TTC549 (cell line): ENCODE results near the gene FCGR3A.

Experiments used
- FAIRE-seq: peaks from 2 replicates; lab custom pipeline; 2012; peaks lifted over from hg19 to GRCh38; lab: Jason Lieb, UNC

The FCGR3A gene

DNA sequence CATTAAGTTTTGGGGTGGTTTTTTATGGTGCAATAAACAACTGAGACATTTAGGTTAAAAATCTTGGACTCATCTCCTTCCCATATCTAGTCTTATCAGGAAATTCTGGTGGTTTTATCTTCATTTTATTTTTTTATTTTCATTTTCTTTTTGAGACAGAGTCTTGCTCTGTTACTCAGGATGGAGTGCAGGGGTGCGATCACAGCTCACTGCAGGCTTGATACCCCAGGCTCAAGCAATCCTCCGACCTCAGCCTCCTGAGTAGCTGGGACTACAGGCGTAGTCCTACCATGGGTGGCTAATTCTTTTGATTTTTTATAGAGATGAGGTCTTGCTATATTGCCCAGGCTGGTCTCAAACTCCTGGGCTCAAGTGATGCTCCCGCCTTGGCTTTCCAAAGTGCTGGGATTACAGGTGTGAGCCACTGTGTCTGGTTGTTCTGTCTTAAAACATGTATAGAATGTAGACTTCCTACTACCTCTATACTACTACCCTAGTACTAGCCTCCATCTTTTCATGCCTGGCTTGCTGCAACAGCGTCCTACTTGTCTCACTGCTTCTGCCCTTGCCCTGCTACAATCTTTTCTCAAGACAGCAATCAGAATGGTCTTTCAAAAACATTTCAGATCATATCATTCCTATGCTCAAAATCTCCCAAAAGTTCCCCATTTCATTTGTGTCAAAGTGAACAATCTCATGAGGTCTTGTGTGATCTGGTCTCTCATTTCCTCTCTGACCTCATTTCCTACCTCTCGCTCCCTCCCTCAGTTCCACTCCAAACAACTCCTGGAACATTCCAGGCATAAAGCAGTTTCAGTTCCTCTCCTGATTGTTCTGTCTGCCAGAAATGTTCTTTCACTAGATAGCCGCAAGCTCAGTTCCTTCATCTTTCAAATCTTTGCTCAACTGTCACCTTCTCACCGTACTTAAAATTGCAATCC is 50.2 kb downstream of the FCGR3A start:
- no peak for FAIRE-seq

DNA sequence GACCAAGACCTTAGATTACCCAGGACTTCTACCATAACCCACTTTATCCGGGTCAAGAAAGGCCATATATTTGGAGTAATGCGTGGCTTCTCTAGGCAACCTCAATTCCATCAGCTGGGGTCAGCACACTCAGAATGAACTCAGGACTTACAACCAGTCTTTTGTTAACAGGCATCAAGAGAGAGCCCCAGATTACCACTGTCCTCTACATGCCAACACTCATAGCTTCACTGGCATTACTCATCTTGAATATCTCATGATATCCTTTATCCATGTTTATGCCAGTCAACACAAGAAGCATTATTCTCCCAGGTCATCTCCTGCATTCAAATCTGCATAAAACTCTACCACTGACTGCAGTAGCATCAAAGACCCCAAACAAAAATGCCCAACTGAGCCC is 51.0 kb downstream of the FCGR3A start:
- no peak for FAIRE-seq

DNA sequence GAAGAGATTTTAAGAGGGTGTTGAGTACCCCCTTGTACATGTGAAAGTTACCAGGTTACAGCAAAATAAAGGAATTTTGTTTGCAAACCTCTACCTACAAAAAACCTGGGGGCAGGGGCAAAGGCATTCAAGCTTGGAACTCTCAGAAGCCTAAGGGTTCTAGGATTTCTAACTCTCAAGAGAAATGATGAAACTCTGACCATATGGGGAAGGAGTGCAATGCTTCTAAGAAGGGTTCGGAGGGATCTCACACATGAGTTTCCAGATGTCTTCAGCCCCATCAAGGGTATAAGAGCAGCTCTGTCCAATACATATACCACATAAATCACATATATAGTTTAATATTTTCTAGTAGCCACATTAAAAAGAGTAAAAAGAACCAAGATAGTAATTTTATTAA is 51.7 kb downstream of the FCGR3A start:
- no peak for FAIRE-seq

DNA sequence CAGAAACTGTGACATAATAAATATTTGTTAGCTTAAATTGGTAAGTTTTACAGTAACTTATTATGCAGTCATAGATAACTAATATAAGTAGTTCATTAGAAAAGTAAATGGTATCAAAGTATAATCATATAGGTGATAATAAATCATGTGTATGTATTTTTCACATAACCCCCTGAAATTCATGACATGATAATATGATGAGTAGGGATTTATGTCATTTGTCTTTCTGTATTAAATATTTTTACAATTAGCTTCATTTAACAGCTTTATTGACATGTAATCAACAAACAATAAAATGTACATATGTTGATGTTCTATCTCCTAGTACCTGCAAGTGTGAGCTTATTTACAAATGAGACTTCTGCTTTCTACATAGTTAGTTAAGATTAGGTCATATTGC is 54.1 kb downstream of the FCGR3A start:
- FAIRE-seq, result peak; percentile 72

DNA sequence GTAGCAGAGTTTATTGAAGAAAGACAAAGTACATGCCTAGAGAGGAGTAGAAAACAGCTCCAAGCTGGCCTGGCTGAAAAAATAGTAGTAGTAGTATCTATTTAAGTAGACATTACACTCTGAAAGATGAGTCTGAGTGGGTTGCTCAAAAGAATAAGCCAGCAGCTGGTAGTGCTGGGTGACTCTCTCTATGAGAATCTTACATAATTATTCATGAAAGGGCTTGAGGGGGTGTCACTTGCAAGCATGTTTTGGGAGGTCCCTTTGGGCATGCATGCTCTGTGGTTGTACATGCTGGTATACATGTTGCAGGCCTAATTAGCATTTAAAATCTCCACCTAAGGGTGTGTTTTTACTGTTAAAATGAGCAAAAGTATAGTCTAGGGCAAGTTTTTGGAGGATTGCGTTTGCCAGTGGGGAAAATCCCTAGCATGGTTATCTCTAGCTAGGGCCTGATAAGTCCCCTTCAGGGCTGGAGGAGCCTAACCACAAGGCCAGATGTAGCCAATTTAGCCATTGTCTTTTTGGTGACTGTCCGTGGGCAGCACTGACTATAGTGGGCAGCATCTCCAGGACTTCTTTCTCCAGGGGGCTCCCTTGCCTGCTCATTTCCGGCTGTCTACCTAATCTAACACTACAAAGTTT is 55.4 kb downstream of the FCGR3A start:
- FAIRE-seq, result no peak

DNA sequence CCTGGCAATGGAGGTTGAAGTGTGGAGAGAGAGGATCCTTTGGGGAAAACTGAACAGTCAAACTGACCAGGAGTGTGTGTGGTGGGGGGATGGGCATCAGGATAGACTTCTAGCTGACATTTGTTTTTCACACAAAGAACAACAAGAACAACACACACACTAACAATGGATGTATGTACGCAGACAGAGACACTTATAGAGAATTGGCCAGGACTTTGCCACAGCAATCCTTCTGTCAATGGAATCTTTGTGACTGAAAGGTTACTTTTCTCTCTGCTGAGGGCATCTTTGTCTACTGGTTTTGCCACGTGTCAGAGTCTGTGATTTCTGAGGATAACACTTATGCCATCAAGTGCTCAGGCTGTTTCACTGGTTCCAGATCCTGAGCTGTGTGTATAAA is 56.8 kb downstream of the FCGR3A start:
- no peak for FAIRE-seq
